H1 (cell line): Measurements from ENCODE around the gene DDX41. TPM values are rescaled to one million over a fixed set of nuclear protein-coding genes. Genes with fewer than 3 reads are reported as not detected.

ENCODE experiments used
- ASH2L ChIP-seq: fragments of 200-600, 300-600 bp; sonication (generic); IDR thresholded peaks from one replicate; pipeline ENCODE4 v1.7.1; 2017; ENCODE audit warnings: low read length
- ATF2 ChIP-seq: IDR thresholded peaks from 2 replicates; pipeline ENCODE4 v1.6.1; 2012; ENCODE audit warnings: low read length, inconsistent platforms
- BACH1 ChIP-seq: IDR thresholded peaks from 2 replicates; pipeline ENCODE4 v1.6.1; 2012; ENCODE audit warnings: low read length, improper control_type of control experiment
- BRCA1 ChIP-seq: IDR thresholded peaks from 2 replicates; pipeline ENCODE4 v1.6.1; 2012; ENCODE audit warnings: low read depth, low read length, improper control_type of control experiment
- CBX5 ChIP-seq: fragments of 300-800, 300-1000 bp; sonication (generic); IDR thresholded peaks from 2 replicates; pipeline ENCODE4 v1.7.1; 2016; ENCODE audit warnings: antibody characterized with exemption, low read length, low read depth
- NRF1 ChIP-seq: IDR thresholded peaks from 2 replicates; pipeline ENCODE4 v1.6.1; 2011; ENCODE audit warnings: mild to moderate bottlenecking, low read depth, low read length, improper control_type of control experiment
- TBP ChIP-seq: IDR thresholded peaks from 2 replicates; pipeline ENCODE4 v1.6.1; 2011; ENCODE audit warnings: low read depth, low read length, improper control_type of control experiment
- TEAD4 ChIP-seq: IDR thresholded peaks from 2 replicates; pipeline ENCODE4 v1.6.1; 2012; ENCODE audit warnings: low read depth, low read length, inconsistent platforms, mixed read lengths
- polyA plus RNA-seq, 7 experiments: library from polyadenylated mRNA; depleted of rRNA in 3 of 7; stranded (reverse) in 5 of 7; unstranded in 2 of 7; fragments of >200 nt in 5 of 7; fragments of 200-250 nt in 2 of 7; gene quantifications; 1 replicate in 5 of 7; 2 replicates in 1 of 7; 4 replicates in 1 of 7; pipeline versions ENCODE4 v1.2.1 to v1.2.3, GENCODE V29; 2011 to 2013; ENCODE audit warnings: missing spikeins in 2 of 7, mixed read lengths in 2 of 7
- total RNA-seq: library from RNA; stranded (reverse); fragmentation: NEBNext Ultra II Directional; extraction: Animal tissue kit (Norgen Biotek cat#: 25700); gene quantifications from 2 replicates; pipeline ENCODE4 v1.2.1, GENCODE V29; 2021

The DDX41 gene
- total and polyA plus RNA-seq, 2 of the 8 experiments (the other 6 are each of a cell fraction or from before 2014, with no cell fraction given), result 102 to 135 TPM

- TF ChIP-seq NRF1 (no peak), ATF2 (no peak), TEAD4 (no peak), ASH2L (no peak), BACH1 (no peak), BRCA1 (no peak), CBX5 (no peak), TBP (no peak)
- TF ChIP-seq, all 59 proteins: peak for 0
Measured at GRCh38 chr5:177509991-177510566, 6.7 kb downstream of the DDX41 start (continued).
